Activated CD8-positive, alpha-beta memory T cell treated with anti-CD3 and anti-CD28 coated beads, Interleukin-2, amount 50 U/mL, for 1 hour (primary cell): Measurements from ENCODE around the gene PSAPL1.

Experiments
- DNase-seq: peaks from one replicate; pipeline ENCODE4 v3.0.0-alpha.2; 2020; ENCODE audit errors: extremely low read depth

The PSAPL1 gene

GRCh38 chr4:7396186-7396910 lies 38.4 kb downstream of the PSAPL1 start:
- DNase-seq: no peak

GRCh38 chr4:7395645-7396044 lies 39.1 kb downstream of the PSAPL1 start:
- DNase-seq: no peak

GRCh38 chr4:7394681-7395451 lies 39.9 kb downstream of the PSAPL1 start:
- DNase-seq: no peak

DNA sequence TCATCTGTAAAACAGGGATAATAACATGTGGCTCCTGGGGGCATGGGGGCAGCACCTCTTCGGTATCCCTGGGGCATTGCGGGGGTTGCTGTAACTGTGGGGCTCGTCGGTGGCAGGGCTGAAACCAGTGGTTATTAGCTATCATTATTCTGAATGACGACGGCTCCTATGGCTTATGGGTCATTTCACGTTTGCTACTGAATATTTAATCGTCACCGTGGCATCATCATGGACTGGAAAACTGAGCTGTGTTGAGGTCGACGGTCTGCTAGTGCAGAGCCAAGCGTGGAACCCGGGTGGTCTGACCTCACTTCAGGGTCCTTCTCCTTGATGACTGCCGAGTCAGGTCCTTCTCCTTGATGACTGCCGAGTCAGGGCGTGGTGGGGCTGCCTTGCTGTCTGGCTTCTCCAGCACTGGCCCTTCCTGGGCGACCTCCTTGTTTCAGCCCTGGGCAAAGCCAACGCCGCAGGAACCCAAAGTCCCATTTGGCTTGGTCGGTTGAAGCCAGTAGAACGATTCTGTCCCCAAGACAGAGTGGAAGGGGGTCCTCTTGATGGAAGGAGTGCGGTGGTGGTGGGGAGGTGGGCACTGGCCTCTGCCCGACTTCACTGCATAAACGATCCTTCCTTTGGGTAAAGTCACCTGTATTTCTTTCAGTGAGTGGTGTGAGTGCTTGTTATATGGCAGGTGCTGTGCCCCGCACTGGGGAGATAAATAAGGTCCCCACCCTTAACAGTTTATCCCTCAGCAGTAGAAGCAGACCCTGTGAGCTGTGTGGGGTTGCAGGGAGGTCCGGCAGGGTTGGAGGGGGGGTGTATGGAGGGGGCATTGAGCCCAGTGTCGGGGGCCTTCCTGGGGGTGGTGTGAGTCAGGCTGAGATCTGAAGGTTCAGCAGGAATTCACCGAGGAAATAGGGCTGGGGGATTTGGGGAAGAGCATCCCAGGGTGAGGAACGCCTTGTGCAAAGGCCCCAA lies 40.8 kb downstream of the PSAPL1 start:
- no peak for DNase-seq

DNA sequence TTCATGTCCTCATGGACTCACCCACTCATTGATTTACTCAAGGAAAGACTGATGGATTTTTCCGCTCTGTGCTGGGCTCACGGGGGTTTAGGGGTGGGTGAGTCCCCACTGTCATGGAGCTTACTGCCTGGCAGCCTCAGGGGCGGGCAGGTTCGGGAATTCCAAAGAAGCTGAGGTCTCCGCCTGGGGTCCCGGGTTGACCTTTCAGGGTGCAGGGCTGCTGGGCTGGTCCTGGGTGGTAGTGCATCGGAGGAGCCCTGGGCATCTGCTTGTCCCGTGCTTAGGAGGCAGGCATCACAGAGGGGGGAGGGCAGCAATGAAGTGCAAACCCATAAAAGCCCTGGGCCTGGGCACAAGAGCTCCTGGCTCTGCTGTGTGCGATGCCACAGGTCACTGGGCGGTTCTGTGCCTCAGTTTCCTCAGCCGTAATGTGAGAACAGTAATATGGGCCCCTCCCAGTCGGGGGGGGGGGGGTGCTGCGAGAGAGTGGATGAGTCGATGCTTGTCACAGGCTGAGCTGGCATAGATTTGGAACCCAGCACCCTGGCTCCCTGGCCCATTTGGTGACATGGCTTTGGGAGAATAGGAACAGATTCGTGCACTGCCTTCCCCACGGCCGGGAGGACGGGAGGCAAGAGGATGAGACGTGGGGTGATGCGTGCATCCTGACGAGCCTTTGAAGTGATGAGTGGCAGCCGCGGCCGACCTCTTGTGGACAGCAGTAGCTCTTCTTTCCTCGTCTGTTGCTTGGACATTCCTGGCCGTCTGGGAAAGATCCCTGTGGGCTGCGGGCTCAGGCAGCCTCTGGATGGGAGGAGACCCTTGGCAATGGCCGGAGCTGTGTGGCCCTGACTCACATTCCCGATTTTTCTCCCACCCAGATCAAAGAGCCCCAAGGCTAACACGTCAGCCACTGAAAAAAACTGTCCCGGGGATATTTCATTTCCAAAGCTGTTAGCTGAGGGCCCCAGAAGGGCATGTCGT lies 42.0 kb downstream of the PSAPL1 start:
- DNase-seq: no peak

DNA sequence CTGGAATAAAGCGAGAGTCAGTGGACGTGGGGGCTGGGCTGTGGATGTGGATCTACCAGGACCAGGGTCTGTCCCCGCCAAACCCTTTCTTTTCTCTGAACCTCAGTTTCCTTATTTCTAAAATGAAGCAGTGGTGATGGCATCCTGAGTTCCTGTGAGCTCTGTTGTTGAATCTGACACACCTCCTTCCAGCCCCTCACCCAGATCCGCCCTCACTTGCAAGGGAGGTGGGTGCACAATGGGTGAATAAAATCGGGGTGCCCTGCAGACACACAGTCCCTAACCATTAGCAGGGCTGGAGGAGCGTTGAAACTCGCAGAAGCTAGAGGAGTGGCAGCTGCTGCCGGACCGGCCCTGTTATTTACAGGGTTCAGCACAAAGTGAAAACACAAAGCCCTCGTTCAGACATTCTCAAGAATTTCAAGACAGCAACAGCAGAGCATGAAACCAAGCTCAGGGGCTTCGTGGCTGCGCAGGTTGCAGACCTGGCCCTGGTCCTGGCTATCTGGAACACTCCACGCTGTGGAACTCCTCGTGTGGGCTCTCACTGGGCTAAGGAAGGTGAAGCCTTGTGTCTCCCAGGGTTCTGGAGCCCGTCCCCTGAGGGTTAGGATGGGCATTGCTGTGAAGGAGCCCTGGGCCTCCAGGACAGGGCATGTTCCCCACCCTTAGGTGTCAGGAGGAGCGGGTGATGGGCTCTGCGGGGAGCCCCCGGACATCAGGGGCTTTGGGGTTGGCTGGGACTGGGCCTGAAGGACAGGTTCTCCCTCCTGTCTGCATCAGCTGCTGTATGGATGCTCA lies 42.9 kb downstream of the PSAPL1 start:
- DNase-seq: no peak

DNA sequence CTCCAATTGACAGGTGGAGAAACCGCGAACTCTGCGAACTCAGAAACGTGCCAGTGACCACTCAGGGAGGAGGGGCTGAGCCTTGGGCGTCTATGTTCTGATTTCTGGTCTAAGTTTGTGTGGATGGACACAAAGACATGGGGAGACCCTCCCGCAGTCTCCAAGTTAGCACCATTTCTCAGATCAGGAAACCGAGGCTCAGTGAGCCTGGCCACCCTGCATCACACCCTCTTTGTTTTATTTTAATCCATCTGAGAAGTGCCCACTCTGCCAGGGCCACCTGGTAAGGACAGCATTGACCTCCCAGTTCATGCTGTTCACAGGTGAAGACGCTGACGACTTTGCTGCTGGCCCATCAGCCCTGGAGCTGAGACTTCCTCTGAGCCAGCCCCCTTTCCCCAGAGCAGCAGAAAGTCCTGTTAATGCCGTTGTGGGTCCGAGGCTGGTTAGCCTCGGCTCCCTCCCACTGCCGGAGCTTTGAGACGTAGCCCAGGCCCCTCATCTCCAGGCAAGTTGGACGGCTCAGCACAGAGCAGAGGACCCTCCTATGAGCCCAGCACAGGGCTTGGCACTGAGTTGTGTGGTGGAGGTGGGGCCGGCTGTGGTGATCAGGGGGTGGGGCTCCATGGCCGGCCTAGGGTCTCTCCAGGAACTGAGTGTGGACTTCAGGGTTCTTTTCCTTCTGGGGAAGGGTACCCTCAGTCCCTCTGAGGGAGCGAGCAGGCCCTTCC lies 43.7 kb downstream of the PSAPL1 start:
- DNase-seq: no peak

- DNase-seq: no peak
Observed at GRCh38 chr4:7390336-7390735, 44.4 kb downstream of the PSAPL1 start.

DNA sequence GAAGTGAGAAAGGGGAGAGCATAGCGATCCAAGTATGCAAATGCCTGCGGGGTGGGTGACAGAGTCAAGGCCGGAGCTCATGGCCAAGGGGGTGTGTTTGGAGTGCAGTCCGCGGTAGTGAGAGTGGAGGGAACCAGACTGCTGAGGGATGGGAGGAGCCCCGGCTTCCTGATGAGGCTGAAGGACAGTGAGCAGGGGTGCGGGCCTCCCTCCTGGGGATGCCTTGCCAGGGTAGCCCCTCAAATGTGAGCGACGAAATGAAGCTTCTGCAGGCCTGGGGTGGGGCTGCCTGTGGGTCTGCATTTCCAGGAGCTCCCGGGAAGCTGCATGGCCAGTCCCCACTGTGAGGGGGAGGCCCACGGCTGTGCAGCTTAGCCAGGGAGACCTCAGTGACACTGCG lies 45.0 kb downstream of the PSAPL1 start:
- DNase-seq: no peak

GRCh38 chr4:7389101-7389701 lies 45.5 kb downstream of the PSAPL1 start:
- DNase-seq: no peak

- no peak for DNase-seq
Observed at GRCh38 chr4:7388627-7389026, 46.1 kb downstream of the PSAPL1 start.

DNA sequence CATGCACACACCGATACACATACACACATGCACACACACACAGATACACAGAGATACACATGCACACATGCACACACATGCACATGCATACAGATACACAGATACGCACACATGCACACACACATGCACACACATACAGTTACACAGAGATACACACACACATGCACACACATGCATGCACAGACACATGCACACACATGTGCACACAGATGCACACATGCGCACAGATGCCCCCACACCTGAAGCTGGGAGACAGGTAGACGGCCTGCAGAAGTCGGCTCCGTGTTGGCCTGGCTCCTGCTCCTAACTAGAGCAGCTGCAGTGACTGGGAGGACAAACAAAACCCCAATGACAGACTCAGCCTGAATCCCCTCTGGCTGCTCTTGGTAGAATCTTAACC lies 46.8 kb downstream of the PSAPL1 start:
- no peak for DNase-seq

- DNase-seq: no peak
Observed at GRCh38 chr4:7384929-7385890, 49.5 kb downstream of the PSAPL1 start.

GRCh38 chr4:7384003-7384928 lies 50.5 kb downstream of the PSAPL1 start:
- no peak for DNase-seq

- no peak for DNase-seq
Observed at GRCh38 chr4:7383266-7383665, 51.5 kb downstream of the PSAPL1 start.

DNA sequence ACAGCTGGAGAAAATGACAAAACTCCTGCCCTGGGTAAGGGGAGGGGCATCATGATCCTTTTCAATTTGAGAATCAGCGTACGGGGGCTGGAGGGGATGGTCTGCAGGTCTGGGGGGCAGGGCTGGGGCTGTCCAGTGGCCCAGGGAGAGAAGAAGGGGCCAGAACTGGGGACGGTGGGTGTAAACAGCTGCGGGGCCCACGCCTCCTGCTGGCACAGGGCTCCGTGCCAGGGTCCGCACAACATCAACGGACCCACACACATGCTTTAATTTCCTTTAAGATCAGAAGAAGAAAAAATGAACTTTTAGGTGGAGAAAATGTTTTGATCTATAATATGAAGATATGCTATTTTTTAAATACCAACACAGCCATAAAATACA lies 52.1 kb downstream of the PSAPL1 start:
- no peak for DNase-seq
